Dendritic cell treated with granulocyte-macrophage colony-stimulating factor and Interleukin-4, amounts not matched to agents 40 ng/mL and 50 ng/mL, for 4 days (primary cell): ENCODE results near the gene TBK1.
A peak's percentile ranks its signal among the peaks of the same experiment; 100 is the strongest.

Experiments
- H3K27ac Mint-ChIP-seq: one replicate; pipeline ENCODE4 v1.8.0; 2022; ENCODE audit warnings: mild to moderate bottlenecking, mixed read lengths
- H3K27me3 Mint-ChIP-seq: one replicate; pipeline ENCODE4 v1.8.0; 2022; ENCODE audit warnings: mild to moderate bottlenecking, mixed read lengths
- H3K36me3 Mint-ChIP-seq: one replicate; pipeline ENCODE4 v1.8.0; 2022; ENCODE audit warnings: low read depth, mixed read lengths
- H3K4me1 Mint-ChIP-seq: one replicate; pipeline ENCODE4 v1.8.0; 2022; ENCODE audit warnings: low read depth, mixed read lengths
- H3K4me3 Mint-ChIP-seq: one replicate; pipeline ENCODE4 v1.8.0; 2022; ENCODE audit warnings: mild to moderate bottlenecking, moderate library complexity, mixed read lengths
- H3K9me3 Mint-ChIP-seq: one replicate; pipeline ENCODE4 v1.8.0; 2022; ENCODE audit warnings: mixed read lengths
- intact Hi-C: fragments of 100-400 bp; cut with micrococcal nuclease; formaldehyde crosslinking; loops from one replicate; pipeline ENCODE4 v1.15.0; 2022

Gene TBK1

GRCh38 chr12:64459394-64459891 lies 7.5 kb downstream of the TBK1 start:
- peaks cover 59% of the 10 kb centered on the region for H3K36me3 Mint-ChIP-seq
- H3K9me3 Mint-ChIP-seq: no peaks in the 10 kb centered on the region
- no peaks in the 10 kb centered on the region for H3K27me3 Mint-ChIP-seq
- H3K4me3 Mint-ChIP-seq: peak overlapping the region; percentile 59
- intact Hi-C loops: loop anchor here (10.0 kb wide), 1 partner anchor 295 kb away; the partner anchor contains the start of gene GNS
- H3K27ac Mint-ChIP-seq: peak overlapping the region; percentile 74
- H3K4me1 Mint-ChIP-seq: peaks cover 29% of the 10 kb centered on the region

- intact Hi-C loops: no loop called here
These were observed 9.9 kb downstream of the TBK1 start for GRCh38 chr12:64461634-64462414.

DNA sequence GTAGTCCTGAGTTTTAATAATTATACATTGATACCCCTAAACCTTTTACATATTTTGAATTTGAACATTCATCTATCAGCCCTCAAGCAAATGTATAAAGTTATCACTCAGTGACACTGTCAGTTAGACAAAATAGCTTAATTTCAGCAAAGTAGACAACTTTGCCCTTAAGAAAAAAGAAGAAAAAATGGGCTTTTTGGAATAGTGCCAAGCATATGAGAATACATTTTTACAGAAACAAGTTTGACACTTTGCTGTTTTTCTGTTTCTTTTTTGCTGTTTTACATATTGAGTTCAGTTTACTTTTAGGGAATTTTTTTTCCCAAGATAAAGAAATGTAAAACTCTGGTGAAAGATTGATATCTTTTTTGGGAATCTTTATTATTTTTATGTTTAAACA lies 14.3 kb downstream of the TBK1 start:
- peaks cover 90% of the 10 kb centered on the region for H3K36me3 Mint-ChIP-seq
- no peaks in the 10 kb centered on the region for H3K27me3 Mint-ChIP-seq
- no peaks in the 10 kb centered on the region for H3K9me3 Mint-ChIP-seq
- H3K4me1 Mint-ChIP-seq: no peaks in the 10 kb centered on the region
- H3K4me3 Mint-ChIP-seq: no peak overlapping the region
- intact Hi-C loops: loop anchor here (5.0 kb wide), 1 partner anchor 36 kb away; no protein-coding TSS in a partner anchor
- H3K27ac Mint-ChIP-seq: no peak overlapping the region

More at GRCh38 chr12:64461634-64462414, 9.9 kb downstream of the TBK1 start:
- no peaks in the 10 kb centered on the region for H3K27me3 Mint-ChIP-seq
- H3K4me3 Mint-ChIP-seq: no peak overlapping the region
- H3K36me3 Mint-ChIP-seq: peaks cover 74% of the 10 kb centered on the region
- no peaks in the 10 kb centered on the region for H3K9me3 Mint-ChIP-seq
- peaks cover 20% of the 10 kb centered on the region for H3K4me1 Mint-ChIP-seq
- no peak overlapping the region for H3K27ac Mint-ChIP-seq

DNA sequence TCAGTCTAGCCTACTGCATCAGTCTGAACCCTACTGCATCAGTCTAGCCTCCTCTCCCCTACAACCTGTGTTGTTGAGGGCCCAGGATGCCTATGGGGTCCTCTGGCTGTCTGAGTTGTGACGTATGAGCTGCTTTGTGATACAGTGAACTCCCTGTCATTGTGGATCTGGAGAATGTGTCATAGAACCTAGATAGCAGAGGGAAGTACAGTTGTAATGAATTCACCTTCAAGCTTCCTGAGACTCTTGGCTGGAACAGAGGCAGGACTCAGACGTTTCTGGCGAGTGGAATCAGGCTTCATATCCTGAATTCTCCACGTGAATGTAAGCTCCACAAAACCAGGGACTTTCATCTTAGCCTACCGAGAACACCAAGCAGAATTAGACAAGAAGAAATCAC lies 17.0 kb downstream of the TBK1 start:
- intact Hi-C loops: loop anchor here (5.0 kb wide), 1 partner anchor 33 kb away; no protein-coding TSS in a partner anchor
- Mint-ChIP-seq H3K4me3 (no peak overlapping the region), H3K36me3 (peaks cover 91% of the 10 kb centered on the region), H3K9me3 (no peaks in the 10 kb centered on the region), H3K4me1 (no peaks in the 10 kb centered on the region), H3K27ac (no peak overlapping the region), H3K27me3 (no peaks in the 10 kb centered on the region)

DNA sequence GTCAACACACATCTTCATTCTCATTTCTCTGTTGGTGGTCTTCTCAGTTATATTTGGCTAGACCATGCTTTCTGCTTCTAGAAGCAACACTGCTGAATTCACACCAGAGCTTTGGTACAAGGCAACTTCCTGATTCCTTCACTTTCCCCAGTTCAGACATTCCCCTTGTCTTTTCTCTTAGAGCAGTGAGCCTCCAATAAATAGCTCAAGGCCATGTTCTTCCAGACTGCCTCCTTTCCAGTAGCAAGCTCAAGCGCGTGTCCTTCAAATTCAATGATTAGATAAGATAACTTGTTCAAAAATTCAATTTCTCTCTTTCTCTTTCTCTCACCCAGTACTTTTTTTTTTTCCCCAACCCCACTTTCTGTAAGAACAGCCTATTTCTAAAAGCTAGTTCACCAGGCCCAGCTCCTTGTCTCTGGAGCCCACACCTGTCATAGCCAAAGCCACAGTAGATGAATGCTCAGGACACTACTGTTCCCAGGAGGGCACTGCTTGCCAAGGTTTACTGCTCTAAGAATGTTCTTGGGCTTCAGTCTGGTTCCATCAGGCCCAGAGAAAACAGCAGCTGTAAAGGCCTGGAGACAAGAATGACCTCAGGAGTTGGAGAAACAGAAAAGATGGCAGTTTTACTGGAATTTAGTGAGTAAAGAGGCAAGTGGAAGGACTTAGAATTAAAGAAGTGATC lies 17.7 kb downstream of the TBK1 start:
- Mint-ChIP-seq H3K27ac (no peak overlapping the region), H3K4me1 (no peaks in the 10 kb centered on the region), H3K9me3 (no peaks in the 10 kb centered on the region), H3K4me3 (no peak overlapping the region), H3K36me3 (peaks cover 91% of the 10 kb centered on the region), H3K27me3 (no peaks in the 10 kb centered on the region)
- intact Hi-C loops: loop anchor here (5.0 to 10.0 kb wide), 2 partner anchors 33 to 255 kb away; no protein-coding TSS in a partner anchor

DNA sequence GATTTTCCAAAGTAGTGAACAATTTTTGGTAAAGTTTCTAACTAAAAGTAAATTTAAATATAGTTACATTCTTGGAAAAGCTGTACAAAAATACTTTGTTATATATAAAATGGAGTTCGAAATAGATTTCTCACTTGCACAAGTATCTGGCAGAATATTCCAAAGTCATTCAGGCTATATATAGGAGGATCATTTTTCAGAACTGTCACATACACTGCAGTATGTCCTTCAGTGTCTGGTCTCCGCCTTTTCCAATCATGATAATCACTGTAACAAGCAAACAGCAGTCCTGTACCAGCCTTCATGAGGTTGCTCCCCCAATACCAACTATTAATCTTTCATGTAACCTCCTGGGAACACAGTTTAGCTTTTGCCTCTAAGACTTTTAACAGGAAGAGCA lies 18.6 kb downstream of the TBK1 start:
- peaks cover 91% of the 10 kb centered on the region for H3K36me3 Mint-ChIP-seq
- no peak overlapping the region for H3K27ac Mint-ChIP-seq
- H3K9me3 Mint-ChIP-seq: no peaks in the 10 kb centered on the region
- intact Hi-C loops: loop anchor here (10.0 kb wide), 1 partner anchor 254 kb away; no protein-coding TSS in a partner anchor
- no peaks in the 10 kb centered on the region for H3K27me3 Mint-ChIP-seq
- no peak overlapping the region for H3K4me3 Mint-ChIP-seq
- no peaks in the 10 kb centered on the region for H3K4me1 Mint-ChIP-seq

- Mint-ChIP-seq H3K27me3 (no peaks in the 10 kb centered on the region), H3K9me3 (peaks cover 9% of the 10 kb centered on the region), H3K4me1 (no peaks in the 10 kb centered on the region), H3K27ac (no peak overlapping the region), H3K4me3 (no peak overlapping the region), H3K36me3 (peaks cover 97% of the 10 kb centered on the region)
- intact Hi-C loops: loop anchor here (10.0 kb wide), 1 partner anchor 252 kb away; no protein-coding TSS in a partner anchor
These were observed 21.3 kb downstream of the TBK1 start for GRCh38 chr12:64473176-64473575.

DNA sequence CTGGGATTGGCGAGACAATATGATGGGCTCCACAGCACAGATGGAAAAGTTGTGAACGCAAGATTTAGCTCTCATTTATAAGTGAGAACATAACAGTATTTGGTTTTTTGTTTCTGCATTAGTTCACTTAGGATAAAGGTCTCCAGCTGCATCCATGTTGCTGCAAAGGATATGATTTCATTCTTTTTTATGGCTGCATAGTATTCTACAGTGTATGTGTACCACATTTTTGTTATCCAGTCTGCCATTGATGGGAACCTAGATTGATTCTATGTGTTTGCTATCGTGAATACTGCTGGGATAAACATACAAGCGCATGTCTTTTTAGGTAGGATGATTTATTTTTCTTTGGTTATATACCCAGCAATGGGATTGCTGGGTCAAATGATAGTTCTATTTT lies 23.6 kb downstream of the TBK1 start:
- H3K36me3 Mint-ChIP-seq: peaks cover 94% of the 10 kb centered on the region

DNA sequence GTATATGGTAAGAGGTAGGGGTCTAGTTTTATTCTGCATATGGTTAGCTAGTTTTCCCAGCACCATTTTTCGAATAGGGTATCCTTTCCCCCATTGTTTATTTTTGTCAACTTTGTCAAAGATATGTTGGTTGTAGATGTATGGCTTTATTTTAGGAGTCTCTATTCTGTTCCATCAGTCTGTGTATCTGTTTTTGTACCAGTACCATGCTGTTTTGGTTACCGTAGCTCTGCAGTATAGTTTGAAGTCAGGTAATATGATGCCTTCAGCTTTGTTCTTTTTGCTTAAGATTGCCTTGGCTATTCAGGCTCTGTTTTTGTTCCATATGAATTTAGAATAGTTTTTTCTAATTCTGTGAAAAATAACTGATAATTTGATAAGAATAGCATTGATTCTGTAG lies 24.9 kb downstream of the TBK1 start:
- intact Hi-C loops: loop anchor here (10.0 kb wide), 1 partner anchor 248 kb away; no protein-coding TSS in a partner anchor
- Mint-ChIP-seq H3K4me3 (no peak overlapping the region), H3K36me3 (peaks cover 81% of the 10 kb centered on the region), H3K4me1 (no peaks in the 10 kb centered on the region), H3K27me3 (no peaks in the 10 kb centered on the region), H3K27ac (no peak overlapping the region), H3K9me3 (peaks cover 9% of the 10 kb centered on the region)

More for the DNA sequence above, 23.6 kb downstream of the TBK1 start:
- no peaks in the 10 kb centered on the region for H3K27me3 Mint-ChIP-seq
- intact Hi-C loops: loop anchor here (10.0 kb wide), 1 partner anchor 249 kb away; no protein-coding TSS in a partner anchor
- no peak overlapping the region for H3K4me3 Mint-ChIP-seq
- peaks cover 9% of the 10 kb centered on the region for H3K9me3 Mint-ChIP-seq
- H3K4me1 Mint-ChIP-seq: no peaks in the 10 kb centered on the region
- H3K27ac Mint-ChIP-seq: no peak overlapping the region

GRCh38 chr12:64478661-64479060 lies 26.7 kb downstream of the TBK1 start:
- no peaks in the 10 kb centered on the region for H3K27me3 Mint-ChIP-seq
- H3K4me1 Mint-ChIP-seq: no peaks in the 10 kb centered on the region
- H3K27ac Mint-ChIP-seq: no peak overlapping the region
- H3K4me3 Mint-ChIP-seq: no peak overlapping the region
- peaks cover 9% of the 10 kb centered on the region for H3K9me3 Mint-ChIP-seq
- intact Hi-C loops: loop anchor here (10.0 kb wide), 1 partner anchor 246 kb away; no protein-coding TSS in a partner anchor
- H3K36me3 Mint-ChIP-seq: peaks cover 73% of the 10 kb centered on the region

DNA sequence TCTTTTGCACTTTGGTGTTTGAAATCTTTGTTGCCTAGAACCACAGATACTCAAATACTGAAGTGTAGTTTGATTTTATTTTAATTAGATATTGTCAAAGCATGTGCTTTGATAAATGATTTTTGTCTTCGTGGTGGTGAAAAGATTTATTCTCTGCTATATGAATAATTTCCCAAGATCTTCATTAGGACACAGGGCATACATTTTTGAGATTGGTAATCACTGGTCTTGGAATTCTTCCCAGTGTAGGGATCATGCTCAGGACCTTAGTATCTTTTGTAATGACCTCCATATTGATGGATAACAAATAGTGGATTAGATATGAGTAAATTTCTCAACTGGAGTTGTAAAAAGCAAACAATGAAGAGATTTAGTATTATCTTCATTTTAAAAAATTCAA lies 28.2 kb downstream of the TBK1 start:
- no peak overlapping the region for H3K4me3 Mint-ChIP-seq
- H3K27me3 Mint-ChIP-seq: no peaks in the 10 kb centered on the region
- H3K9me3 Mint-ChIP-seq: peaks cover 9% of the 10 kb centered on the region
- peaks cover 73% of the 10 kb centered on the region for H3K36me3 Mint-ChIP-seq
- intact Hi-C loops: no loop called here
- no peak overlapping the region for H3K27ac Mint-ChIP-seq
- H3K4me1 Mint-ChIP-seq: no peaks in the 10 kb centered on the region

GRCh38 chr12:64486657-64487056 lies 34.7 kb downstream of the TBK1 start:
- no peak overlapping the region for H3K27ac Mint-ChIP-seq
- intact Hi-C loops: loop anchor here (5.0 kb wide), 1 partner anchor 59 kb away; no protein-coding TSS in a partner anchor
- no peaks in the 10 kb centered on the region for H3K27me3 Mint-ChIP-seq
- H3K36me3 Mint-ChIP-seq: peaks cover 80% of the 10 kb centered on the region
- no peak overlapping the region for H3K4me3 Mint-ChIP-seq
- H3K4me1 Mint-ChIP-seq: no peaks in the 10 kb centered on the region
- no peaks in the 10 kb centered on the region for H3K9me3 Mint-ChIP-seq

- Mint-ChIP-seq H3K27me3 (no peaks in the 10 kb centered on the region), H3K36me3 (peaks cover 91% of the 10 kb centered on the region), H3K4me3 (no peak overlapping the region), H3K9me3 (no peaks in the 10 kb centered on the region), H3K27ac (no peak overlapping the region), H3K4me1 (no peaks in the 10 kb centered on the region)
- intact Hi-C loops: no loop called here
These were observed 39.8 kb downstream of the TBK1 start for GRCh38 chr12:64491718-64492117.

GRCh38 chr12:64493513-64493912 lies 41.6 kb downstream of the TBK1 start:
- H3K4me3 Mint-ChIP-seq: no peak overlapping the region
- no peak overlapping the region for H3K27ac Mint-ChIP-seq
- intact Hi-C loops: no loop called here
- peaks cover 95% of the 10 kb centered on the region for H3K36me3 Mint-ChIP-seq
- no peaks in the 10 kb centered on the region for H3K4me1 Mint-ChIP-seq
- H3K27me3 Mint-ChIP-seq: no peaks in the 10 kb centered on the region
- no peaks in the 10 kb centered on the region for H3K9me3 Mint-ChIP-seq
